Measurements from ENCODE around the gene CACNA2D3. TPM values are rescaled to one million over a fixed set of nuclear protein-coding genes. Genes with fewer than 3 reads are reported as not detected.

The CACNA2D3 gene
- total RNA-seq, 1 experiment from 2014 or later, result not detected

GRCh38 chr3:54897028-54897711 is 774.8 kb downstream of the CACNA2D3 start:
- Histone ChIP-seq H3F3A (ENCODE audit: low read length, unreplicated experiment) (no peaks in the 10 kb centered on the region), H2AFZ (ENCODE audit: low read length) (no peak overlapping the region), H4K20me1 (ENCODE audit: low read length) (no peaks in the 10 kb centered on the region), H3K27ac (ENCODE audit: low read length) (no peak overlapping the region), H3K9ac (ENCODE audit: low read length) (no peak overlapping the region), H3K9me2 (replicated peaks; ENCODE audit: low read length) (no peaks in the 10 kb centered on the region), H3K9me3 (ENCODE audit: low read length) (no peaks in the 10 kb centered on the region), H3K79me2 (ENCODE audit: low read length) (no peaks in the 10 kb centered on the region), H3K4me2 (ENCODE audit: low read length) (no peak overlapping the region), H3K4me3 (ENCODE audit: low read length) (no peak overlapping the region), H3K27me3 (ENCODE audit: low read length) (no peaks in the 10 kb centered on the region), H3K4me1 (ENCODE audit: insufficient read depth, low read length) (peaks cover 20% of the 10 kb centered on the region), H3K36me3 (ENCODE audit: low read depth, low read length) (no peaks in the 10 kb centered on the region)
- intact Hi-C loops (cut with micrococcal nuclease), result no loop called here
- peak; percentile 58 for ATAC-seq
- ChIA-PET POLR2A (ENCODE audit: unreplicated experiment) (no interaction called here), CTCF (no interaction called here)
- peak; percentile 41 for DNase-seq
- BruUV-seq (replicated peaks), result no TSS peak
- TF ChIP-seq EZH2phosphoT487 (IDR thresholded peaks at IDR 0.05; ENCODE audit: borderline replicate concordance, low read length) (no peak), EZH2 (IDR thresholded peaks at IDR 0.05; ENCODE audit: low read length, unreplicated experiment) (no peak), CTCF (conservative IDR thresholded peaks at IDR 0.05; ENCODE audit: low read depth, low read length) (no peak)

- no peak overlapping the region for H2AFZ ChIP-seq (ENCODE audit: low read length)
- H3K9ac ChIP-seq (ENCODE audit: low read length), result no peak overlapping the region
- no peak overlapping the region for H3K4me3 ChIP-seq (ENCODE audit: low read length)
- DNase-seq (peak; percentile 48), ATAC-seq (peak; percentile 80)
- H3F3A ChIP-seq (ENCODE audit: low read length, unreplicated experiment), result no peaks in the 10 kb centered on the region
- intact Hi-C loops (cut with micrococcal nuclease), result loop anchor here (1.0 kb wide), 1 partner anchor 8 kb away; no protein-coding TSS in a partner anchor
- TF ChIP-seq EZH2 (IDR thresholded peaks at IDR 0.05; ENCODE audit: low read length, unreplicated experiment), result no peak
- TF ChIP-seq CTCF (conservative IDR thresholded peaks at IDR 0.05; ENCODE audit: low read depth, low read length), result no peak
- no peak for TF ChIP-seq EZH2phosphoT487 (IDR thresholded peaks at IDR 0.05; ENCODE audit: borderline replicate concordance, low read length)
- no peaks in the 10 kb centered on the region for H3K79me2 ChIP-seq (ENCODE audit: low read length)
- H3K27me3 ChIP-seq (ENCODE audit: low read length), result no peaks in the 10 kb centered on the region
- no peak overlapping the region for H3K27ac ChIP-seq (ENCODE audit: low read length)
- H3K4me2 ChIP-seq (ENCODE audit: low read length), result 0 out of 2 replicates have a peak overlapping the region, but pooled peaks have one; percentile 16
- H4K20me1 ChIP-seq (ENCODE audit: low read length), result no peaks in the 10 kb centered on the region
- no peaks in the 10 kb centered on the region for H3K9me2 ChIP-seq (replicated peaks; ENCODE audit: low read length)
- H3K4me1 ChIP-seq (ENCODE audit: insufficient read depth, low read length), result peaks cover 13% of the 10 kb centered on the region
- no peaks in the 10 kb centered on the region for H3K9me3 ChIP-seq (ENCODE audit: low read length)
- ChIA-PET POLR2A (ENCODE audit: unreplicated experiment) (no interaction called here), CTCF (no interaction called here)
- BruUV-seq (replicated peaks), result no TSS peak
- H3K36me3 ChIP-seq (ENCODE audit: low read depth, low read length), result no peaks in the 10 kb centered on the region
These were observed 776.9 kb downstream of the CACNA2D3 start for GRCh38 chr3:54899273-54899672.

GRCh38 chr3:54900838-54901591 is 778.7 kb downstream of the CACNA2D3 start:
- Histone ChIP-seq H4K20me1 (ENCODE audit: low read length) (no peaks in the 10 kb centered on the region), H3K9ac (ENCODE audit: low read length) (no peak overlapping the region), H3K27ac (ENCODE audit: low read length) (no peak overlapping the region), H3K79me2 (ENCODE audit: low read length) (no peaks in the 10 kb centered on the region), H3K36me3 (ENCODE audit: low read depth, low read length) (no peaks in the 10 kb centered on the region), H3F3A (ENCODE audit: low read length, unreplicated experiment) (no peaks in the 10 kb centered on the region), H3K4me2 (ENCODE audit: low read length) (no peak overlapping the region), H3K27me3 (ENCODE audit: low read length) (no peaks in the 10 kb centered on the region), H3K9me2 (replicated peaks; ENCODE audit: low read length) (no peaks in the 10 kb centered on the region), H2AFZ (ENCODE audit: low read length) (no peak overlapping the region), H3K4me3 (ENCODE audit: low read length) (no peak overlapping the region), H3K4me1 (ENCODE audit: insufficient read depth, low read length) (peaks cover 13% of the 10 kb centered on the region), H3K9me3 (ENCODE audit: low read length) (no peaks in the 10 kb centered on the region)
- ATAC-seq, result no peak
- intact Hi-C loops (cut with micrococcal nuclease), result no loop called here
- ChIA-PET POLR2A (ENCODE audit: unreplicated experiment) (no interaction called here), CTCF (no interaction called here)
- TF ChIP-seq EZH2 (IDR thresholded peaks at IDR 0.05; ENCODE audit: low read length, unreplicated experiment) (no peak), EZH2phosphoT487 (IDR thresholded peaks at IDR 0.05; ENCODE audit: borderline replicate concordance, low read length) (no peak), CTCF (conservative IDR thresholded peaks at IDR 0.05; ENCODE audit: low read depth, low read length) (no peak)
- no TSS peak for BruUV-seq (replicated peaks)
- no peak for DNase-seq
